ENCODE data around the gene NWD2. TPM values are rescaled to one million over a fixed set of nuclear protein-coding genes. Genes with fewer than 3 reads are reported as not detected.
"Not testable (repeated sequence)": the region's sequence is repeated elsewhere in the genome, so short reads cannot be mapped to it uniquely, and the experiment has no call there.

NWD2 gene
- not detected in 2 replicates for total RNA-seq
- not detected in 2 replicates for polyA plus RNA-seq
- polyA plus RNA-seq (2012), result not detected in 2 replicates
- polyA minus RNA-seq (ENCODE audit: low replicate concordance), result not detected in 2 replicates

- no peaks in the 10 kb centered on the region for H3K4me1 ChIP-seq (ENCODE audit: control insufficient read depth, extremely low read depth, insufficient read depth, low read length)
- no peak within 1 kb of the TSS for H2AFZ ChIP-seq (ENCODE audit: low read length)
- no peaks in the 10 kb centered on the region for H3K27me3 ChIP-seq (ENCODE audit: control insufficient read depth, insufficient read depth, low read length)
- H3K36me3 ChIP-seq (ENCODE audit: control insufficient read depth, insufficient read depth, low read length), result no peaks in the 10 kb centered on the region
- TF ChIP-seq EZH2 (IDR thresholded peaks at IDR 0.05; ENCODE audit: low read length, missing control alignments) (no peak), CTCF (conservative IDR thresholded peaks at IDR 0.05 in 1 of 2, IDR thresholded peaks at IDR 0.05 in 1 of 2; ENCODE audit: low read depth in 1 of 2, low read length in 2 of 2) (no peak)
- H3K4me3 ChIP-seq (replicated peaks in 1 of 4; ENCODE audit: control extremely low read depth in 1 of 4, insufficient read depth in 1 of 4, low read depth in 3 of 4, low read length in 4 of 4), result no peak within 1 kb of the TSS
- no peak within 1 kb of the TSS for H3K9ac ChIP-seq (ENCODE audit: insufficient read depth, low read length)
- no peaks in the 10 kb centered on the region for H3K79me2 ChIP-seq (ENCODE audit: control insufficient read depth, insufficient read depth, low read length)
- peak in 1 of 2 donors; percentile 12 for DNase-seq (ENCODE audit: low read depth in 2 of 2)
- H3K27ac ChIP-seq (ENCODE audit: insufficient read depth, low read length), result no peak within 1 kb of the TSS
- no peaks in the 10 kb centered on the region for H3K9me3 ChIP-seq (ENCODE audit: control insufficient read depth, insufficient read depth, low read depth, low read length)
- H3K4me2 ChIP-seq (ENCODE audit: extremely low read depth, insufficient read depth, low read length), result no peak within 1 kb of the TSS
- H4K20me1 ChIP-seq (ENCODE audit: control insufficient read depth, extremely low read depth, insufficient read depth, low read length), result no peaks in the 10 kb centered on the region
Measured at GRCh38 chr4:37244583-37245390, at the start of gene NWD2. Gene NWD2 (plus strand): TSS chr4:37244743. CDS start chr4:37245068, 325 bp downstream.

DNA sequence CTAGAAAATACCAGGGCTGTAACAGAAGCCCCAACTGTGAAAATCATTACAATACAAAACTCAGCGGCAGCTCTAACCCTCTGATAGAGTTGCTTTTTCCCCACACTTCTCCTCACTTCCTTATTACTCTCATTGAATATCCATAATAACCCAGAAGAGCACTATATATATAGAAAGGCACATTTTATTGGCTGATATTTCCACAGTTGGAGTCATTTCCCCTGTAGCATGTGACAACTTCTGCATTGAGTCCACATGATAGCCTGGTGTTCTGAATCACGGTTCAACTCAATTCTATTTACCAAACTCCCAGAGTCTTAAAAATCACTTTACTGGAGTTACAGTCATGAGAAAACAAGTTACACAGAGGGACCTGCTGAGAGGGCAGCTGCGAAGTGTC lies 46.6 kb upstream of the NWD2 start:
- H3K27ac ChIP-seq (ENCODE audit: insufficient read depth, low read length), result no peak overlapping the region
- H3K27me3 ChIP-seq (ENCODE audit: control insufficient read depth, insufficient read depth, low read length), result no peaks in the 10 kb centered on the region
- H3K4me2 ChIP-seq (ENCODE audit: extremely low read depth, insufficient read depth, low read length), result no peak overlapping the region
- no peak for DNase-seq (ENCODE audit: low read depth in 2 of 2)
- H3K36me3 ChIP-seq (ENCODE audit: control insufficient read depth, insufficient read depth, low read length), result no peaks in the 10 kb centered on the region
- H3K9me3 ChIP-seq (ENCODE audit: control insufficient read depth, insufficient read depth, low read depth, low read length), result no peaks in the 10 kb centered on the region
- H3K4me3 ChIP-seq (replicated peaks in 1 of 4; ENCODE audit: control extremely low read depth in 1 of 4, insufficient read depth in 1 of 4, low read depth in 3 of 4, low read length in 4 of 4), result no peak overlapping the region
- H2AFZ ChIP-seq (ENCODE audit: low read length), result no peak overlapping the region
- no peaks in the 10 kb centered on the region for H3K79me2 ChIP-seq (ENCODE audit: control insufficient read depth, insufficient read depth, low read length)
- no peaks in the 10 kb centered on the region for H4K20me1 ChIP-seq (ENCODE audit: control insufficient read depth, extremely low read depth, insufficient read depth, low read length)
- H3K9ac ChIP-seq (ENCODE audit: insufficient read depth, low read length), result no peak overlapping the region
- no peaks in the 10 kb centered on the region for H3K4me1 ChIP-seq (ENCODE audit: control insufficient read depth, extremely low read depth, insufficient read depth, low read length)
- TF ChIP-seq EZH2 (IDR thresholded peaks at IDR 0.05; ENCODE audit: low read length, missing control alignments) (no peak), CTCF (conservative IDR thresholded peaks at IDR 0.05 in 1 of 2, IDR thresholded peaks at IDR 0.05 in 1 of 2; ENCODE audit: low read depth in 1 of 2, low read length in 2 of 2) (no peak)

DNA sequence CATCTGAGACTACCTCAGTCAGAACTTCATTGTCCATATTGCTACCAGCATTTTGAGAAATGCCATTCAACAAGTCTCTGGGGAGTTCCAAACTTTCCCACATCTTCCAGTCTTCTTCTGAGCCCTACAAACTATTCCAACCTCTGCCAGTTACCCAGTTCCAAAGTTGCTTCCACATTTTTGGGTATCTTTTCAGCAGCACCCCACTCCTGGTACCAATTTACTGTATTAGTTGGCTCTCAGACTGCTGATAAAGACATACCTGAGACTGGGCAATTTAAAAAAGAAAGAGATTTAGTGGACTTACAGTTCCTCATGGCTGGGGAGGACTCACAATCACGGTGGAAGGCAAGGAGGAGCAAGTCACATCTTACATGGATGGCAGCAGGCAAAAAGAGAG lies 39.8 kb upstream of the NWD2 start:
- H3K27me3 ChIP-seq (ENCODE audit: control insufficient read depth, insufficient read depth, low read length); H3K9ac ChIP-seq (ENCODE audit: insufficient read depth, low read length); H4K20me1 ChIP-seq (ENCODE audit: control insufficient read depth, extremely low read depth, insufficient read depth, low read length); H3K27ac ChIP-seq (ENCODE audit: insufficient read depth, low read length); H3K4me3 ChIP-seq (replicated peaks in 1 of 4; ENCODE audit: control extremely low read depth in 1 of 4, insufficient read depth in 1 of 4, low read depth in 3 of 4, low read length in 4 of 4); H3K79me2 ChIP-seq (ENCODE audit: control insufficient read depth, insufficient read depth, low read length); H3K36me3 ChIP-seq (ENCODE audit: control insufficient read depth, insufficient read depth, low read length); H3K4me2 ChIP-seq (ENCODE audit: extremely low read depth, insufficient read depth, low read length); DNase-seq (ENCODE audit: low read depth in 2 of 2); H2AFZ ChIP-seq (ENCODE audit: low read length); H3K4me1 ChIP-seq (ENCODE audit: control insufficient read depth, extremely low read depth, insufficient read depth, low read length); H3K9me3 ChIP-seq (ENCODE audit: control insufficient read depth, insufficient read depth, low read depth, low read length): not testable (repeated sequence)

Data from fibroblast of lung (primary cell).